Hepatocyte (in vitro differentiated cells): ENCODE data around the gene PSPH. TPM values are rescaled to one million over a fixed set of nuclear protein-coding genes. Genes with fewer than 3 reads are reported as not detected.
"Not testable (repeated sequence)": the region's sequence is repeated elsewhere in the genome, so short reads cannot be mapped to it uniquely, and the experiment has no call there.

ENCODE experiments used
- DNase-seq: peaks from one replicate; pipeline ENCODE4 v3.0.0-alpha.2; 2016; ENCODE audit warnings: low spot score
- H2AFZ ChIP-seq: fragments of 200-600 bp; sonication (generic); 2 replicates; pipeline ENCODE4 v1.6.0; 2016; ENCODE audit warnings: antibody characterized with exemption, mild to moderate bottlenecking
- H3K27ac ChIP-seq: fragments of 200-600 bp; sonication (generic); 2 replicates; pipeline ENCODE4 v1.5.1; 2016; ENCODE audit warnings: mild to moderate bottlenecking
- H3K27me3 ChIP-seq: fragments of 200-600 bp; sonication (generic); 2 replicates; pipeline ENCODE4 v1.6.1; 2016
- H3K36me3 ChIP-seq: fragments of 200-600 bp; sonication (generic); replicated peaks from 2 replicates; pipeline ENCODE4 v1.5.1; 2016; ENCODE audit warnings: low read depth; ENCODE audit not compliant: insufficient read depth
- H3K4me1 ChIP-seq: fragments of 200-600 bp; sonication (generic); 2 replicates; pipeline ENCODE4 v1.5.1; 2016; ENCODE audit warnings: mild to moderate bottlenecking, moderate library complexity; ENCODE audit not compliant: insufficient read depth
- H3K4me2 ChIP-seq: fragments of 200-600 bp; sonication (generic); 2 replicates; pipeline ENCODE4 v1.6.0; 2016
- H3K4me3 ChIP-seq: fragments of 200-600 bp; sonication (generic); 2 replicates; pipeline ENCODE4 v1.5.1; 2016; ENCODE audit warnings: mild to moderate bottlenecking
- H3K79me2 ChIP-seq: fragments of 200-600 bp; sonication (generic); 2 replicates; pipeline ENCODE4 v1.6.0; 2017; ENCODE audit warnings: mild to moderate bottlenecking
- H3K9me2 ChIP-seq: fragments of 200-600 bp; sonication (generic); replicated peaks from 2 replicates; pipeline ENCODE4 v1.6.0; 2017; ENCODE audit warnings: mild to moderate bottlenecking; ENCODE audit not compliant: insufficient read depth
- H3K9me3 ChIP-seq: fragments of 200-600 bp; sonication (generic); 2 replicates; pipeline ENCODE4 v1.5.1; 2016; ENCODE audit warnings: low read depth, mild to moderate bottlenecking
- H4K20me1 ChIP-seq: fragments of 200-600 bp; sonication (generic); 2 replicates; pipeline ENCODE4 v1.6.0; 2016; ENCODE audit warnings: mild to moderate bottlenecking; ENCODE audit not compliant: insufficient read depth, poor library complexity, severe bottlenecking
- CTCF ChIP-seq: fragments of 200-600 bp; sonication (generic); IDR thresholded peaks from 2 replicates; pipeline ENCODE4 v1.5.1; 2016; ENCODE audit warnings: antibody characterized with exemption, mild to moderate bottlenecking; ENCODE audit not compliant: poor library complexity
- EZH2 ChIP-seq: fragments of 200-600 bp; sonication (generic); IDR thresholded peaks from 2 replicates; pipeline ENCODE4 v1.6.1; 2016; ENCODE audit warnings: antibody characterized with exemption, mild to moderate bottlenecking, borderline replicate concordance
- EZH2phosphoT487 ChIP-seq: fragments of 200-600 bp; sonication (generic); IDR thresholded peaks from one replicate; pipeline ENCODE4 v1.6.1; 2018; ENCODE audit warnings: antibody characterized with exemption, mild to moderate bottlenecking, low read depth, moderate library complexity; ENCODE audit not compliant: unreplicated experiment, severe bottlenecking
- WGBS: methylation state at CpG from one replicate; pipeline ENCODE4 v1.1.6; 2016; ENCODE audit warnings: low lambda C conversion rate; ENCODE audit errors: missing lambda C conversion rate; 5-methylcytosine and 5-hydroxymethylcytosine counted together
- polyA plus RNA-seq: library from polyadenylated mRNA; unstranded; fragments of >200 nt; fragmentation: Nextera tagmentation; extraction: Ambion mirVana; gene quantifications from 2 replicates; pipeline ENCODE4 v1.2.1, GENCODE V29; 2016
- total RNA-seq: library from RNA; depleted of rRNA; stranded (reverse); fragments of >200 nt; gene quantifications from 2 replicates; pipeline ENCODE4 v1.2.3, GENCODE V29; 2014

The PSPH gene
- total and polyA plus RNA-seq, 2 experiments from 2014 or later, result 48.0 to 160 TPM

- WGBS, result under 1% methylated on average over 26 of the region's 27 CpGs
- TF ChIP-seq EZH2 (no peak), CTCF (peak; percentile 27), EZH2phosphoT487 (no peak)
Measured at GRCh38 chr7:56033671-56034432, 17.4 kb downstream of the PSPH start.

GRCh38 chr7:56032578-56032977, 18.7 kb downstream of the PSPH start:
- H3K4me1 ChIP-seq, H2AFZ ChIP-seq, H3K9me2 ChIP-seq, H3K36me3 ChIP-seq, H4K20me1 ChIP-seq, H3K9me3 ChIP-seq, H3K27me3 ChIP-seq, DNase-seq: not testable (repeated sequence)
- Histone ChIP-seq H3K27ac (peak overlapping the region; percentile 23), H3K4me2 (peak overlapping the region; percentile 80), H3K79me2 (peaks cover 42% of the 10 kb centered on the region), H3K4me3 (peak overlapping the region; percentile 53)
- 99% methylated on average over 5 of the region's 7 CpGs for WGBS

More at GRCh38 chr7:56033671-56034432, 17.4 kb downstream of the PSPH start:
- H3K4me2 ChIP-seq, result peak overlapping the region; percentile 80
- no peaks in the 10 kb centered on the region for H4K20me1 ChIP-seq
- no peaks in the 10 kb centered on the region for H3K27me3 ChIP-seq
- DNase-seq, result peak; percentile 87
- no peaks in the 10 kb centered on the region for H3K36me3 ChIP-seq
- peak overlapping the region; percentile 81 for H3K27ac ChIP-seq
- no peaks in the 10 kb centered on the region for H3K9me2 ChIP-seq
- peaks cover 34% of the 10 kb centered on the region for H3K79me2 ChIP-seq
- no peaks in the 10 kb centered on the region for H3K9me3 ChIP-seq
- H3K4me3 ChIP-seq, result peak overlapping the region; percentile 53
- H3K4me1 ChIP-seq, result no peaks in the 10 kb centered on the region
- peak overlapping the region; percentile 83 for H2AFZ ChIP-seq

GRCh38 chr7:56031556-56031955, 19.7 kb downstream of the PSPH start:
- H3K4me1 ChIP-seq, H2AFZ ChIP-seq, DNase-seq, H3K4me3 ChIP-seq, H3K9me2 ChIP-seq, H4K20me1 ChIP-seq, H3K27me3 ChIP-seq, H3K9me3 ChIP-seq, H3K36me3 ChIP-seq: not testable (repeated sequence)
- peaks cover 52% of the 10 kb centered on the region for H3K79me2 ChIP-seq
- peak overlapping the region; percentile 50 for H3K27ac ChIP-seq
- 80% methylated on average over 8 of the region's 8 CpGs for WGBS
- peak overlapping the region; percentile 80 for H3K4me2 ChIP-seq

GRCh38 chr7:56030340-56030739, 20.9 kb downstream of the PSPH start:
- no peaks in the 10 kb centered on the region for H3K4me1 ChIP-seq
- peak overlapping the region; percentile 47 for H3K4me2 ChIP-seq
- H3K27me3 ChIP-seq, result no peaks in the 10 kb centered on the region
- H3K36me3 ChIP-seq, result no peaks in the 10 kb centered on the region
- H3K9me2 ChIP-seq, result no peaks in the 10 kb centered on the region
- H2AFZ ChIP-seq, result no peak overlapping the region
- peak overlapping the region; percentile 86 for H3K27ac ChIP-seq
- H3K79me2 ChIP-seq, result peaks cover 62% of the 10 kb centered on the region
- WGBS, result 86% methylated on average over 8 of the region's 8 CpGs
- no peak for DNase-seq
- no peaks in the 10 kb centered on the region for H4K20me1 ChIP-seq
- H3K9me3 ChIP-seq, result no peaks in the 10 kb centered on the region
- TF ChIP-seq CTCF, result no peak
- TF ChIP-seq EZH2phosphoT487, result no peak
- no peak for TF ChIP-seq EZH2
- no peak overlapping the region for H3K4me3 ChIP-seq
